Ishikawa (cell line): ENCODE data around the gene TCEANC.

Experiments
- CEBPB ChIP-seq: IDR thresholded peaks from 2 replicates; pipeline ENCODE4 v1.6.1; 2012
- RAD21 ChIP-seq: IDR thresholded peaks from 2 replicates; pipeline ENCODE4 v1.6.1; 2012; ENCODE audit warnings: low read depth
- TCF12 ChIP-seq: IDR thresholded peaks from 2 replicates; pipeline ENCODE4 v1.6.1; 2012; ENCODE audit warnings: low read depth
- TF ChIP-seq, protein P1 (sequence below): IDR thresholded peaks from 2 replicates; pipeline ENCODE4 v1.6.1; 2012
- TF ChIP-seq, protein P2 (sequence below): IDR thresholded peaks from 2 replicates; pipeline ENCODE4 v1.6.1; 2012; ENCODE audit warnings: low read depth, mild to moderate bottlenecking

GRCh38 chrX:13655674-13656073 is 2.7 kb downstream of the TCEANC start:
- TF ChIP-seq RAD21 (no peak), CEBPB (no peak), TCF12 (no peak)
- TF ChIP-seq, protein P1, sequence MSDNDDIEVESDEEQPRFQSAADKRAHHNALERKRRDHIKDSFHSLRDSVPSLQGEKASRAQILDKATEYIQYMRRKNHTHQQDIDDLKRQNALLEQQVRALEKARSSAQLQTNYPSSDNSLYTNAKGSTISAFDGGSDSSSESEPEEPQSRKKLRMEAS: no peak
- TF ChIP-seq, protein P2, sequence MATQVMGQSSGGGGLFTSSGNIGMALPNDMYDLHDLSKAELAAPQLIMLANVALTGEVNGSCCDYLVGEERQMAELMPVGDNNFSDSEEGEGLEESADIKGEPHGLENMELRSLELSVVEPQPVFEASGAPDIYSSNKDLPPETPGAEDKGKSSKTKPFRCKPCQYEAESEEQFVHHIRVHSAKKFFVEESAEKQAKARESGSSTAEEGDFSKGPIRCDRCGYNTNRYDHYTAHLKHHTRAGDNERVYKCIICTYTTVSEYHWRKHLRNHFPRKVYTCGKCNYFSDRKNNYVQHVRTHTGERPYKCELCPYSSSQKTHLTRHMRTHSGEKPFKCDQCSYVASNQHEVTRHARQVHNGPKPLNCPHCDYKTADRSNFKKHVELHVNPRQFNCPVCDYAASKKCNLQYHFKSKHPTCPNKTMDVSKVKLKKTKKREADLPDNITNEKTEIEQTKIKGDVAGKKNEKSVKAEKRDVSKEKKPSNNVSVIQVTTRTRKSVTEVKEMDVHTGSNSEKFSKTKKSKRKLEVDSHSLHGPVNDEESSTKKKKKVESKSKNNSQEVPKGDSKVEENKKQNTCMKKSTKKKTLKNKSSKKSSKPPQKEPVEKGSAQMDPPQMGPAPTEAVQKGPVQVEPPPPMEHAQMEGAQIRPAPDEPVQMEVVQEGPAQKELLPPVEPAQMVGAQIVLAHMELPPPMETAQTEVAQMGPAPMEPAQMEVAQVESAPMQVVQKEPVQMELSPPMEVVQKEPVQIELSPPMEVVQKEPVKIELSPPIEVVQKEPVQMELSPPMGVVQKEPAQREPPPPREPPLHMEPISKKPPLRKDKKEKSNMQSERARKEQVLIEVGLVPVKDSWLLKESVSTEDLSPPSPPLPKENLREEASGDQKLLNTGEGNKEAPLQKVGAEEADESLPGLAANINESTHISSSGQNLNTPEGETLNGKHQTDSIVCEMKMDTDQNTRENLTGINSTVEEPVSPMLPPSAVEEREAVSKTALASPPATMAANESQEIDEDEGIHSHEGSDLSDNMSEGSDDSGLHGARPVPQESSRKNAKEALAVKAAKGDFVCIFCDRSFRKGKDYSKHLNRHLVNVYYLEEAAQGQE: no peak
